Measurements from ENCODE around the gene CXXC5. TPM values are rescaled to one million over a fixed set of nuclear protein-coding genes. Genes with fewer than 3 reads are reported as not detected.

Gene CXXC5
- total RNA-seq, 1 donor from 2014 or later = 1.2 TPM

DNA sequence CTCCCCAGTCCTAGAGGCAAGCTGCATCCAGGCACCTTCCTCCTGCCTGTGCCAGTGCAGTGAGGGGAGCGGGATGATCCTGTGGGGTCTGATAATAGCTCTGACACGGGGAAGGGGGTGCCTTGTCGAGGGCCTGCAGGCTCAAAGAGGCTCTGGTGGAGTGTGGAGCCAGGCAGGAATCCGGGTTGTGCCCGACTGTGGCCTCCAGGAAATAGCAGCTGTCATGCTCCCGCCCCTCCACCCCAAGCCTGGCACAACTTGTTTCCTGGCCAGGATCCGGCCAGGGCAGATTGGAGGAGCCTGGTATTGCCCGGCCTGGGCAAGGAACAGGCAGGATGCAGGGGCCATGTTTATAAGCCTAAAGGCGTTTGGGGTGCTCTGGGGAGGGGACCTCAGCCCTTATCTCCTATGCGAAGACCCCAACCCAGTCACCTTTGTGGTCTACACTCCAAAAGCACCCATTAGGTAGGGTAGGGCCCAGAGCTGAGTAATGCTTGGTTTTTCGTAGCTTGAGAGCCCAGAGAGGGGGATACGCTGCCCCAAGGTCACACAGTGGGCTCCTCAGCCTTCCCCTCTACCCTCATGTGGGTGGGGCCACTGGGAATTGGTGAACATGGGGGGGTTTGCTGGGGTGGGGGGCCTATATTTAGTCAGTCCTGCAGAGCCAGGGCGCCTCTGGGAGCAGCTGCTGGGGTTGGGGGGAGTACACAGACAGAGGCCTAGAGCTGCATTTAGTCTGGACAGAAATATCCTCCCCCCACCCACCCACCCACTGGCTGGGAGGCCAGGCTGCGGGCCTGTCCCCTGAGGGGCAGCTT, 12.2 kb downstream of the CXXC5 start:
- intact Hi-C loops (cut with micrococcal nuclease) = no loop called here
- Mint-ChIP-seq H3K27me3 (peaks cover 7% of the 10 kb centered on the region), H3K36me3 (ENCODE audit: low read depth) (no peaks in the 10 kb centered on the region), H3K4me1 (peaks cover 18% of the 10 kb centered on the region), H3K27ac (no peak overlapping the region), H3K4me3 (no peak overlapping the region), H3K9me3 (no peaks in the 10 kb centered on the region)
- no peak for DNase-seq

DNA sequence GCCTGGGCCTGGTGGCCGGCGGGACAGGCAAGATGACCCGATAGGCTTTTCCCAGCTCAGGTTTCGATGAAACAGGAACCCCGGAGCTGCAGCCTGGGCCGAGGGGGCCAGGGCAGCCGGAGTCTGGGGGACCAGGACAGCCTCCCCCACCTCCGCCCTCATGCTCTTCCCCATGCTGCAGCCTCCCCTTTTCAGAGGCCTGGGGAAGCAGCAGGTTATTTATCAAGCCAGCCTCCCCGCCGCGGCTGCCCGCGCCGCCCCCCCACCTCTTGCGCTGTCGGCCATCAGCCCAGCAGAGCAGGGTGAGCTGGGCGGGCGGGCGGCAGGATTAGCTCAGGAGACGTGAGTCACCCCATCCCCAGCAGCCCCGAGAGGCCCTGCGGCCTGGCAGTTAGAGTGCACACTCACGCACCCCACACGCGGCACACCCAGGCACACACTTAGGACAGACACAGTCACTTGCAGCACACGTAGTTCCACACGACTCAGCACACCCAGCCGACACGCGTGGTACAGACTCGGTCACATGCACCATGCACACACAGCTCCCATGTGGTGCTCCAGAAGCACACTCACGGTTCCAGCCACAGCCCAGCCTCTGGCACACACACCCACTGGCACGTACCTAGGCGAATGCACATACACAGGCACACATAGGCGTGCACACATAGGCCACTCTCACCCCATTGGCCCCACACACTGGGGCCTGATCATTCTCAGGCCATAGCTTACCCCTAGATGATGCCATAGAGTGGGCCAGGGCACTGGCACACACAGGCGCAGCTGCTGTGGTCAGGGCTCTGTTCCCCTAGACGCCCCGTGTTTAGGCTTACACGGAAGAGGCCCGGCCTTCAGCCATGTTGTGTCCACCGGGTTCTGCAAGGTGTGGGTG, 13.0 kb downstream of the CXXC5 start:
- H3K4me1 Mint-ChIP-seq = peaks cover 18% of the 10 kb centered on the region
- H3K36me3 Mint-ChIP-seq (ENCODE audit: low read depth) = no peaks in the 10 kb centered on the region
- H3K9me3 Mint-ChIP-seq = no peaks in the 10 kb centered on the region
- peaks cover 7% of the 10 kb centered on the region for H3K27me3 Mint-ChIP-seq
- H3K27ac Mint-ChIP-seq = no peak overlapping the region
- H3K4me3 Mint-ChIP-seq = no peak overlapping the region
- intact Hi-C loops (cut with micrococcal nuclease) = no loop called here
- DNase-seq = no peak

DNA sequence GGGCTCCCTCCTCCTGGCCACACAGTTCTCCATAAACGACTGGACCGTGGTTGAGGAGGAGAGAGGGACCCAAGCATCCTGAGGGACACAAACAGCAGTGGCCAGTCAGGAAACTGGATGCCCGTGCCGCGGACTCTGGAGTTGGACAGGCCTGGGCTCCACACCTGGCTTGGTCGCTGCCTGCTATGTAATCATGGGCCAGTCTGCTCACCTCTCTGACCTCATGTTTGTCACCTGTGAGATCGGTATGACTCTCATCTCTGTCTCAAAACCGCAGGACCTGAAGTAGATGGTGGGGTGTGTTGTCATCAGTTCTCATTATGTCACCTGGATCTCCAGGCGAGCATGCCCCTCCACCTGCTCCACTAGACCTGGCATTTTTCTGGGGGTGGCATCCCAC, 14.5 kb downstream of the CXXC5 start:
- H3K4me1 Mint-ChIP-seq = peaks cover 25% of the 10 kb centered on the region
- DNase-seq = no peak
- intact Hi-C loops (cut with micrococcal nuclease) = no loop called here
- no peak overlapping the region for H3K4me3 Mint-ChIP-seq
- H3K27me3 Mint-ChIP-seq = peaks cover 4% of the 10 kb centered on the region
- H3K9me3 Mint-ChIP-seq = no peaks in the 10 kb centered on the region
- no peak overlapping the region for H3K27ac Mint-ChIP-seq
- no peaks in the 10 kb centered on the region for H3K36me3 Mint-ChIP-seq (ENCODE audit: low read depth)

DNA sequence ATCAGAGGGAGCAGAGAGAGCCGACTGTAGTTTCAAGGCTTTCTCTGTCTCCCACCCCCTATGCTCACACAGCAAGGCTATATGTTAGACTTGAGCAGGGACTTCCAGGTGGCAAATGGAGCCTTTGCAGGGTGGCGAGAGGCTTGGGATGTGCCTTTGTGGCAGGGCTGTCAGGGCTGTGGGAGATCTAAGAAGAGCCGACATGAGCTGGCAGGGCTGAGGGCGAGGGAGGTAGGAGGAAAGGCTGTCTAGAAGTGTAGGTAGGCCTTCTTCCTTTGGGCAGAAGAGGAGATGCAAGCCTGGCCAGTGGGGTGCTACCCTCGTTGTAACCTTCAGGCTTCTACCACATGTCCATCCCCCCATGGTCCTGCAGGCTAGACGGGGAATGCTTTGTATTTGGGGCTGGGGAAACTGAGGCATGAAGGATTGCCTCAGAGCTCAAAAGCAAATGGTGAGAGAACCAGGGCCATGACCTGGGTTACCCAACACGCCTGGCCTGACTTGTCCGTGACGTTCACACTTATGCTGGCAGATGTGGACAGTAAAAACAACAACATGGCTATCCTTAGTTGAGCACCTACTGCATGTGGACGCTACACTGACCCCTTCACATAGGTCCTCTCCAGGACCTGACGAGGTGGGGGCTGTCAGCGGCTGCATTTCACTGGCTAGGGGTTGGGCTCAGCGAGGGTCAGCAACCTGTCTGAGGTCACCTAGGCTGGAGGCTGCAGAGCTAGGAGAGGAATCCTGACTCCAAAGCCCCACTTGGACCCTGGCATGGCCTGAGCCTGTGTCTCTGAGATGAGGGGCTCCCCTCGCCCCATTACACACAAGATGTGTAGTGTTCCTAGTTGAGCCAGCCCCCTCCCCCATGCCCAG, 15.3 kb downstream of the CXXC5 start:
- H3K36me3 Mint-ChIP-seq (ENCODE audit: low read depth) = no peaks in the 10 kb centered on the region
- intact Hi-C loops (cut with micrococcal nuclease) = no loop called here
- H3K27me3 Mint-ChIP-seq = peaks cover 1% of the 10 kb centered on the region
- H3K4me3 Mint-ChIP-seq = no peak overlapping the region
- DNase-seq = no peak
- H3K27ac Mint-ChIP-seq = no peak overlapping the region
- no peaks in the 10 kb centered on the region for H3K9me3 Mint-ChIP-seq
- peaks cover 24% of the 10 kb centered on the region for H3K4me1 Mint-ChIP-seq

DNA sequence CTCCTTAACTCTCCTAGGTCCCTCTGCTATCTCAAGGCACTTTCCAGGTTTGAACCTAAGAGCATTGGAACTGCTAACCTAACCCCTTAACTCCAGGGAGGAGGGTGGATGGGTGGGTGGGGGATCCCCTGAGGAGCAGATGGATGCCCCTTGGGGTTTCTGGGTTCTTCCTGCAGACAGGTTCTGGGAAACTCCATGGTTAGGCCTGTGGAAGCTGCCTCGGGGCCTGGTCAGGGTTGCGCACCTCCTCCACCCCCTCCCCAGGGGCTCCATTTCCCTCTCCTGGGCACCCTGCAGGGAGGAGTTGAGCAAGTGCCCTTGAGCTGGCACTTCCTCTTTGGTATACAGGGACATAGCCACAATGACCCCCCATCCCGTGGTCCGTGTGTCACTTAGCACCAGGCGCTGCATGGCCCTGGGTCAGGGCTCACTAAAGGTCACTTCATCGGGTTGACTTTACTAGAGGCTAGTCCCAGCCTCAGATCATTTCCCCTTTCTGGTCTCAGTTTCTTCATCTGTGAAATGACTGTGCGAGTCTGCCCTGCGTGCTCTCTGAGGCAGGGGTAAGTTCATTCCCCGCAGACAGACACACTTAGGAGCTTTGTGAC, 16.0 kb downstream of the CXXC5 start:
- Mint-ChIP-seq H3K36me3 (ENCODE audit: low read depth) (no peaks in the 10 kb centered on the region), H3K27me3 (peaks cover 1% of the 10 kb centered on the region), H3K4me3 (no peak overlapping the region), H3K27ac (no peak overlapping the region), H3K9me3 (no peaks in the 10 kb centered on the region), H3K4me1 (peaks cover 26% of the 10 kb centered on the region)
- no peak for DNase-seq
- intact Hi-C loops (cut with micrococcal nuclease) = no loop called here

DNA sequence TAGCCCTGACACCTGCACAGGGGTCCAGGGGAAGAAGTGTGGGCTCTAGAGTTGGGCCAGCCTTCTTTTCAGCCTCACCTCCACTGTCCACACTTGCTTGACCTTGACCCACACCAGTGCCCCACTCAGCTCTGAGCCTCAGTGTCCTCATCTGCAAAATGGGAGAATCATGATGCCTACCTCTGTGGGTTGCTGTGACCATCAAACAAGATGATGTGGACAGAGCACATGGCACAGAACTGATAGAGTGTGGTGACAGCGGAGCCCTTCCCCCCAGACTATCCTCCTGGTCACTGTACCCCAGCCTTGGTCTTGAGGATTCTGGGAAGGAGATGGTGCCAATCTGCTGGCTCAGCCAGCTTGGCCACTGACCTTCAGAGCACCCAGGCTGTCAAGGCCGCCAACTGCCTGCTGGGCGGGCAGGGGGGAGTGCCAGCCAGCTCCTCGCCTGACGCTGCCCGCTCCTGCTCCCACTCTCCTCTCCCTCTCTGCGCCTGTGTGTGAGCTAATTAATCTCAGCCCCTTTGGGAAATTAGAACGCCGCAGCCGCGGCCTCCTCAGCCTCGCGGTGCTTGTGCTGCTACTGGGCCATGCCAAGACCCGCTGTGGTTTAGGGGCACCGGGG, 16.7 kb downstream of the CXXC5 start:
- H3K27ac Mint-ChIP-seq = no peak overlapping the region
- intact Hi-C loops (cut with micrococcal nuclease) = no loop called here
- peaks cover 1% of the 10 kb centered on the region for H3K27me3 Mint-ChIP-seq
- H3K36me3 Mint-ChIP-seq (ENCODE audit: low read depth) = no peaks in the 10 kb centered on the region
- peaks cover 29% of the 10 kb centered on the region for H3K4me1 Mint-ChIP-seq
- no peak for DNase-seq
- H3K4me3 Mint-ChIP-seq = no peak overlapping the region
- H3K9me3 Mint-ChIP-seq = no peaks in the 10 kb centered on the region

DNA sequence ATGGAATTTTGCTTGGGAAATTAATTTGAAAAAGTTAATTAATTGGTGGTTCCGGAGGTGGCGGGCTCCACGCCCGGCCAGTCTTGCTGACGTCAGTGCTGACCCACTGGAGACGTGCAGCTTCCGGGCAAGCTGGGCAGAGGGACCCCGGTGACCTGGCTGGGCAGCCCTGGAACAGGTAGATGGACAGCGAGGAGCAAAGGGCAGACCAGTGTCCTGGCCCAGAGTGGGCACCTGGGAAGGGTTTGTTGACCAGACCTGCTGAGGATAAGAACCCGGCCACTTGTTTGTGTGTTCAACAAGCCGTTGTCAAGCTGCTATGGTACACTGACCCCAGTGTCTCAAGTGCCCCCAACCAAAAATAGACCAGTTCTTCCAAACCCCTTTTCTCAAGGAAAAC, 17.5 kb downstream of the CXXC5 start:
- Mint-ChIP-seq H3K36me3 (ENCODE audit: low read depth) (no peaks in the 10 kb centered on the region), H3K4me3 (no peak overlapping the region), H3K9me3 (no peaks in the 10 kb centered on the region), H3K27ac (no peak overlapping the region), H3K4me1 (peaks cover 35% of the 10 kb centered on the region), H3K27me3 (peaks cover 1% of the 10 kb centered on the region)
- intact Hi-C loops (cut with micrococcal nuclease) = no loop called here
- DNase-seq = no peak

DNA sequence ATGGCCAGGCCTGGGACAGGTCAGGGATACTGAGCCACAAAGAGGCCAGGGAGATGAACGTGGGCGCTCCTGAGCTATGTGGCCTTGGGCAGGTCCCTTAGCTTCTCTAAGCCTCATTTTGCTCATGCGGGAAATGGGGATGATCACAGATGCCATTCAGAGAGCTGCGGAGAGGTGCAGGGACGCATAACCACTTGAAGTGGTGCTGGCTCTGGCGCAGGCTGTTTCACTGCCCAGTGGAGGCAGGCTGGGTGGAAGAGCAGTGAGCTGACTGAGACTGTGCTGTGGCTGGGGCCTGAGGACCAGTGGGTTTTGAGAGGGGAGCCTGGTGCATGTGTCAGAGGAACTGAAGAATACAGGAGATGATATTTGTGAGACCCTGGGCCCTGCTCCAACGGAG, 18.4 kb downstream of the CXXC5 start:
- Mint-ChIP-seq H3K27ac (no peak overlapping the region), H3K27me3 (peaks cover 1% of the 10 kb centered on the region), H3K36me3 (ENCODE audit: low read depth) (no peaks in the 10 kb centered on the region), H3K9me3 (no peaks in the 10 kb centered on the region), H3K4me3 (peak overlapping the region; percentile 7), H3K4me1 (peaks cover 35% of the 10 kb centered on the region)
- intact Hi-C loops (cut with micrococcal nuclease) = no loop called here
- no peak for DNase-seq

DNA sequence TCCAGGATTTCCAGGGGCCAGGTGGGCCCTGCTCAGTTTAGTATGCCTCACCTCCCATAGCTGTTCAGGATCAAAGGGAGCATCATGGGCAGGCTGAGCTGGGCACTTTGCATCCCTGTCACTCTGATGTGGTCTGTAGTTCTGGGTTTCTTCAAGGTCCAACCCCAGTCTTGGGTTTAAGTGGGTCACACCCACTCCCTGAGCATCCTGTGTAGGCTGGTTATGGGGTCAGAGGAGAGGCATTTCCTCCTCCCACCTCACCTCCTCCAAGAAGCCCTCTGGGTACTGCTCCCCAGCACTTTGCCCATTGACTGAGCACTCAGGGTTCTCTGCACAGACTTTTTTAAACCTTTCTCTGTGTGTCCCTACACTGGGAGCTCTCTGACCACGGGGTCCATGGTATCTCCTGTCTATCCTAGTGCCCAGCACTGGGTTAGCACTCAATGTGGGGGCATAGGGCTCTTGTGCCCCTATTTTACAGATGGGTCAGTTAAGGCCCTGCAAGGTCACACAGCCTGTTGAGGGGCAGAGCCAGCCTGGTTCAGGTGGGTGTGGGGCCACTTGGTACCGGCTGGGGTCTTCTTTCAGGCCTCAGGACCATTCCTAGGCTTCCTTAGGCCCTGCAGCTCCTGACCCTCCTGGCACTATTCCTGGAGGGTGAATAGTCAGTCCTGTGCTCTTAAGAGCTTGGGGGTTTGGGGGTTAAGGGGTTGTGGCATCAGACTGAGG, 19.0 kb downstream of the CXXC5 start:
- peak overlapping the region; percentile 66 for H3K4me3 Mint-ChIP-seq
- intact Hi-C loops (cut with micrococcal nuclease) = no loop called here

DNA sequence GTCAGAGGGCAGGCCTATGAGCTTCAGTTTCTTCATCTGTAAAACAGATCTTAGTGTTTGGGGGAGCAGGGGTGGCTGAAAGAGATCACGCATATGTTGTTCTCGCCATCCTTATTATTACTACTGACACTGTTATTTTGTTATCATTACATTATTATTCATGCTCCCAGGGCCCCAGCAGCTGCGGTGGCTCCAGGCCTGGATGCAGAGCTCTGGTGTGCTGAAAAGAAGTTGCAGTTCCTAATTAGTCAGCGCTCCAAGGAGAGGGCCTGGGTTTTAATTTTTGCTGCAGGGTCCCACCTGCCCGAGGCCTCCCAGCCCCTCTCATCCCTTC, 19.5 kb downstream of the CXXC5 start:
- H3K27me3 Mint-ChIP-seq = peaks cover 1% of the 10 kb centered on the region
- peak overlapping the region; percentile 66 for H3K4me3 Mint-ChIP-seq
- intact Hi-C loops (cut with micrococcal nuclease) = loop anchor here (2.0 kb wide), 2 partner anchors 19 to 31 kb away; partner anchors contain the start of gene CXXC5
- DNase-seq = no peak
- no peaks in the 10 kb centered on the region for H3K36me3 Mint-ChIP-seq (ENCODE audit: low read depth)
- no peak overlapping the region for H3K27ac Mint-ChIP-seq
- H3K9me3 Mint-ChIP-seq = no peaks in the 10 kb centered on the region
- peaks cover 35% of the 10 kb centered on the region for H3K4me1 Mint-ChIP-seq

More for the DNA sequence above, 19.0 kb downstream of the CXXC5 start:
- Mint-ChIP-seq H3K27me3 (peaks cover 1% of the 10 kb centered on the region), H3K27ac (no peak overlapping the region), H3K9me3 (no peaks in the 10 kb centered on the region), H3K36me3 (ENCODE audit: low read depth) (no peaks in the 10 kb centered on the region), H3K4me1 (peaks cover 35% of the 10 kb centered on the region)
- DNase-seq = peak; percentile 69

DNA sequence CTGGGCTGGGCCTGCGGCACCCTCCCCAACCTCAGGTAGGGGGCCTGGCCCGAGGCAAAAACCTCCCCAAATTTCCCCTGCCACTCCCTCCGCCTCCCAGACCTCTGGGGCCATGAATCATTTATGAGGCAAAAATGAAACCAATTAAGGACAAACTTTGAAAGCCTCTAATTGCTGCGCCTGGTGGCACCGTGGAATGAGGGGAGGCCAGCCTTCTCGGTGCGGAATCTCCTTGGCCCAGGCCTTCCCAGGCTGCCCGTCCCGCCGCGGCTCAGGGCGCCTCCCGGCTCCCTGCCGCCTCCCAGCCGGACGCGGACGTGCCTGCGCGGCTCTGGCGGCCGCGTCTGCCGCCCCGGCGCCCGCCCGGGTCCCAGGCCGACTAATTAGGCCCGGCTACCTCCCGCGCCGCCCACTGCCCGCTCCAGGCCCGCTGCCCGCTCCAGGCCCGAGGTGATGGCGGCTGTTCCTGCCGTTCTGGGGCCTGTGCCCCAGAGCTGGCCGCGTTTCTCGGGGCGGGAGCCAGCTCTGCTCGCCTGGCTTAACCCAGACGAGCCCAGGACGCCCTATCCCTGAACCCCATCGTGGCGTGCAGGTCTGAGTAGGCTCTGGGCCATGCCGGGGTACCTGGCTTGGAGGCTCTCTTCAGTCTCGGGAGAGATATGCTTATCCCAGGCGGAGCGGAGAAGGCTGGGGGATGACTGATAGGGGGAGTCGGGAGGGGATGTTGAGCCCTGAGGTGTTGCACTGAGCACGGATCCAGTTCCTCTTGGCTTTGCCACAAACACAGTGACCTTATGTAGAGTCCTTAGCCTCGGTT, 20.1 kb downstream of the CXXC5 start:
- peak overlapping the region; percentile 20 for H3K27ac Mint-ChIP-seq
- no peaks in the 10 kb centered on the region for H3K9me3 Mint-ChIP-seq
- H3K4me1 Mint-ChIP-seq = peaks cover 33% of the 10 kb centered on the region
- H3K27me3 Mint-ChIP-seq = no peaks in the 10 kb centered on the region
- H3K36me3 Mint-ChIP-seq (ENCODE audit: low read depth) = no peaks in the 10 kb centered on the region
- H3K4me3 Mint-ChIP-seq = peak overlapping the region; percentile 73
- DNase-seq = peak; percentile 80
- intact Hi-C loops (cut with micrococcal nuclease) = loop anchor here (2.0 kb wide), 2 partner anchors 19 to 31 kb away; partner anchors contain the start of gene CXXC5

Data from activated CD4-positive, alpha-beta T cell treated with anti-CD3 and anti-CD28 coated beads, Interleukin-2, amount 10 ng/mL, durations not matched to agents 24 days and 14 days (primary cell).